Liver (tissue), 3 donors: ENCODE results near the gene CFAP251.

Source experiments
- HNF4G ChIP-seq: IDR thresholded peaks from 2 replicates; pipeline ENCODE4 v1.6.1; 2016; ENCODE audit warnings: antibody characterized with exemption
- SP1 ChIP-seq: IDR thresholded peaks from 2 replicates; pipeline ENCODE4 v1.6.1; 2018; ENCODE audit warnings: antibody characterized with exemption, mild to moderate bottlenecking
- YY1 ChIP-seq: IDR thresholded peaks from 2 replicates; pipeline ENCODE4 v1.6.1; 2016; ENCODE audit warnings: antibody characterized with exemption, mild to moderate bottlenecking
- TF ChIP-seq, protein P1 (sequence below): fragments of 150-350 bp; IDR thresholded peaks from 2 replicates; pipeline ENCODE4 v1.5.1; 2017; ENCODE audit warnings: improper control_type of control experiment, low read depth, low read length; ENCODE audit not compliant: missing input control
- TF ChIP-seq, protein P2 (sequence below): IDR thresholded peaks from 2 replicates; pipeline ENCODE4 v1.6.1; 2016; ENCODE audit warnings: antibody characterized with exemption, mild to moderate bottlenecking
- donor health status: healthy.
- donor health status: healthy.

DNA sequence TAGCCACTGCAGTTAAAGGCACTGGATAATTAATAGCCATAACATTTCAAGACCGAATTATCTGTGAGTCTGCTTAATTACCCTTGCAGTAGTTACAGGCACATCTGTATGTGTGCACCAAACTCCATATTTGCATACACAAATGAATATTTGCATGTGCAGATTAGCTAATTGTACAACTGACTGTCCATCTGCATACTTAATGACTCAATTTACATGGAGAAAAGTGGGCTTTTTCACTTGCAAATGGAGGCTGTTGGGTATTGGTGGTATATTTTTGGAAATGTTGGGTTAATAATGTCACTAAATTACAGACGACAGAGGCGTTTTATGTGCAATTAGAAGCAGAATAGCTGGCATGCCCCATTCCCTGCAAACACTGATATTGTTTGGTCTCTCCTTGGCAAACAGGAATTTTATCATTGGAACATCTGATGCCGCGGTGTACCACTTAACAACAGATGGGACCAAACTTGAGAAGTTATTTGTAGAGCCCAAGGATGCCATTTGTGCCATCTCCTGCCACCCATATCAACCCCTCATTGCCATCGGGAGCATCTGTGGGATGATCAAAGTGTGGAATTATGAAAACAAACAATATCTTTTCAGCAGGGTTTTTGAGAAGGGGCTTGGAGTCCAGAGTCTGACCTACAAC, 39.6 kb downstream of the CFAP251 start:
- TF ChIP-seq, protein P1, sequence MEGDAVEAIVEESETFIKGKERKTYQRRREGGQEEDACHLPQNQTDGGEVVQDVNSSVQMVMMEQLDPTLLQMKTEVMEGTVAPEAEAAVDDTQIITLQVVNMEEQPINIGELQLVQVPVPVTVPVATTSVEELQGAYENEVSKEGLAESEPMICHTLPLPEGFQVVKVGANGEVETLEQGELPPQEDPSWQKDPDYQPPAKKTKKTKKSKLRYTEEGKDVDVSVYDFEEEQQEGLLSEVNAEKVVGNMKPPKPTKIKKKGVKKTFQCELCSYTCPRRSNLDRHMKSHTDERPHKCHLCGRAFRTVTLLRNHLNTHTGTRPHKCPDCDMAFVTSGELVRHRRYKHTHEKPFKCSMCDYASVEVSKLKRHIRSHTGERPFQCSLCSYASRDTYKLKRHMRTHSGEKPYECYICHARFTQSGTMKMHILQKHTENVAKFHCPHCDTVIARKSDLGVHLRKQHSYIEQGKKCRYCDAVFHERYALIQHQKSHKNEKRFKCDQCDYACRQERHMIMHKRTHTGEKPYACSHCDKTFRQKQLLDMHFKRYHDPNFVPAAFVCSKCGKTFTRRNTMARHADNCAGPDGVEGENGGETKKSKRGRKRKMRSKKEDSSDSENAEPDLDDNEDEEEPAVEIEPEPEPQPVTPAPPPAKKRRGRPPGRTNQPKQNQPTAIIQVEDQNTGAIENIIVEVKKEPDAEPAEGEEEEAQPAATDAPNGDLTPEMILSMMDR: no peak
- TF ChIP-seq SP1 (no peak), YY1 (no peak), HNF4G (no peak)
- TF ChIP-seq, protein P2, sequence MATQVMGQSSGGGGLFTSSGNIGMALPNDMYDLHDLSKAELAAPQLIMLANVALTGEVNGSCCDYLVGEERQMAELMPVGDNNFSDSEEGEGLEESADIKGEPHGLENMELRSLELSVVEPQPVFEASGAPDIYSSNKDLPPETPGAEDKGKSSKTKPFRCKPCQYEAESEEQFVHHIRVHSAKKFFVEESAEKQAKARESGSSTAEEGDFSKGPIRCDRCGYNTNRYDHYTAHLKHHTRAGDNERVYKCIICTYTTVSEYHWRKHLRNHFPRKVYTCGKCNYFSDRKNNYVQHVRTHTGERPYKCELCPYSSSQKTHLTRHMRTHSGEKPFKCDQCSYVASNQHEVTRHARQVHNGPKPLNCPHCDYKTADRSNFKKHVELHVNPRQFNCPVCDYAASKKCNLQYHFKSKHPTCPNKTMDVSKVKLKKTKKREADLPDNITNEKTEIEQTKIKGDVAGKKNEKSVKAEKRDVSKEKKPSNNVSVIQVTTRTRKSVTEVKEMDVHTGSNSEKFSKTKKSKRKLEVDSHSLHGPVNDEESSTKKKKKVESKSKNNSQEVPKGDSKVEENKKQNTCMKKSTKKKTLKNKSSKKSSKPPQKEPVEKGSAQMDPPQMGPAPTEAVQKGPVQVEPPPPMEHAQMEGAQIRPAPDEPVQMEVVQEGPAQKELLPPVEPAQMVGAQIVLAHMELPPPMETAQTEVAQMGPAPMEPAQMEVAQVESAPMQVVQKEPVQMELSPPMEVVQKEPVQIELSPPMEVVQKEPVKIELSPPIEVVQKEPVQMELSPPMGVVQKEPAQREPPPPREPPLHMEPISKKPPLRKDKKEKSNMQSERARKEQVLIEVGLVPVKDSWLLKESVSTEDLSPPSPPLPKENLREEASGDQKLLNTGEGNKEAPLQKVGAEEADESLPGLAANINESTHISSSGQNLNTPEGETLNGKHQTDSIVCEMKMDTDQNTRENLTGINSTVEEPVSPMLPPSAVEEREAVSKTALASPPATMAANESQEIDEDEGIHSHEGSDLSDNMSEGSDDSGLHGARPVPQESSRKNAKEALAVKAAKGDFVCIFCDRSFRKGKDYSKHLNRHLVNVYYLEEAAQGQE: no peak
